Superior temporal gyrus (tissue), 1 donor: ENCODE results near the gene ST3GAL5.
"Not testable (repeated sequence)": the region's sequence is repeated elsewhere in the genome, so short reads cannot be mapped to it uniquely, and the experiment has no call there.

Experiments
- DNase-seq: peaks from one replicate; pipeline ENCODE4 v3.0.0-alpha.2; 2016; ENCODE audit errors: extremely low spot score

The ST3GAL5 gene

DNA sequence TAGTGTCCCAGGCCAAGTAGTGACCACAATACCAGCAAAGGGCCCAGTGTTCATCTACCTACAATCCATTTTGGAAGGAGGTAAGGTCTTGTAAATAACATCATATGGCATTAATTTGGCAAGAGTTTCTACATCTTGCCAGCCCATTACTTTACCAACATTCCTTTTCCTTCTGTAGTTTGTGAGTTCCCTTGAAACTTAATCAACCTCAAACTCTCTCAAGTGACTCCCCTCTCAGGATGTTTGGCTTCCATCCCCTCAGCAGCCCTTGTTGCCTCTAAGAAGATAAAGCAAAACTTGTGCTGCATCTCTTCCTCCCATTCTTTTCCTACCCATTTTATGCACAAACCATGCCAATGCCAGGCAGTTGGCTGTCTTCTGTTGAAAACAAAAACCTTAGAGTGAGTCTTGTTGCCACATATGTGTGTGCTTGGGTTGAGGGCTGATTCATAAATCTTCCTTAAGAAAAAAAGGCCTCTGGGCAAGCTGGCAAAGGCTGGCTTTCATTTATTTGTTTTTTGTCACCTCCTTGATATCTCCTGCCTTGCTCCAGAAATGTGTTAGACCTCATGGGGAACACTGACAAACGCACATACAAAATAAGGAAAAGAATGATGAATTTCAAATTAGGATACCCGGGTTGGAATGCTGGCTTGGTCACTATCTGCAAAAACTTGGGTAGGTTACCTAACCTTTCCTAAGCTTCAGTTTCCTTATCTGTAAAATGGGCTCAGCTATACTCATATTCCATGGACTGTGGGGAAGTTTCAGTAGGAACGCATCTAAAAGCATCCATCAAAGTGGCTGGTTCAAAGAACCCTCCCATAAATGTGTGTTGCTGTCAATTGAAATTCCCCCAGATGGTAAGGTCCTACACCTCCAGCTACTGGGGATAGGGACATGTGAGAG is 29.4 kb upstream of the ST3GAL5 start:
- DNase-seq, result no peak

DNA sequence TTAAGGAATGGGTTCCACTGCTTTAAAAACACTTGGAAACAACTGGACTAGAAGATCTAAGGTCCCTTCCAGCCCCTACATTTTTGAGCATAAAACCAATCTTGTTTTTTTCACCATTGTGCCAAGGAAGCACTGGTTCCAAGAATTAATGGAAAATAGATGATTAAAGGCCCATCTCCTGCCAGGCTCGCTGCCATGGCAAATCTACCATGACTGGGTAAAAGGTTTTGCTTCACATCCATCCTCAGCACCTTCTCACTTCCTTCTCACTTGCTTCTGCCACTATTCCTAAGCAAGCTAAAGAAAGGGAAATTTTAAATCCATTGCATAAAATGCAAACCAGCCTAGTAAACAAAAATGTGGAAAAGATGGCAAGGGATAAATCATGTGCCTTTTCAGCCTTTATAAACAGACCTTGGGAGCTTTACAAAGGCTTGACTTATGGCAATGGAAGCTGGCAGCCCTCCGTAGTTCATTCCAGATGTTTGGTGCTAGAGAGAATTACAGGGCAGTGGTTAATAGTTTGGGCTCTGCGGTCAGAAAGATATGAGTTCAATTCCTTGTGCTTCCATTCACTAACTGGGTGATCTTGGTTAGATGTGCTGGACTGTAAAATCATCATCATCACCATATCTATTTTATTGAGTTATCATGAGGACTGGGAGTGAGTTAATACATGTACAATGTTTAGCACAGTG is 27.0 kb upstream of the ST3GAL5 start:
- no peak for DNase-seq

DNA sequence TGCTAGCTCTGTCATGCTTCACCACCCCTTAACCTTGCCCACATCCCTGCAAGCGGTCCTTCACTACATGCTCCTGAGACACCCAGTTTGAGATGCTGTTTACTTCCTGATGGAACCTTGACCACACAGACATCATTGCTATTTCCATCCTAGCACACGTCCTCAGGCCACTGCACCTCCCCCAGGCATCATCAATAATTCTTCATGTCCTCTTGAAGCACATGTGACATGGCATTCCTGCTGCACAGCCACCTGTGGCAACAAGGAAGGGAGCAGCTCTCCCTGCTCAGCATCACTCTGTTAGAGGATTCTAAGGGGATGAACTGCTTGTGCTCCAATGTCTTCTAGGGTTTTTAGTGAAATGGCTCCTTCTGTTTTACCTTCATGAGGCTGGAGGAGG is 26.1 kb upstream of the ST3GAL5 start:
- DNase-seq, result no peak

DNA sequence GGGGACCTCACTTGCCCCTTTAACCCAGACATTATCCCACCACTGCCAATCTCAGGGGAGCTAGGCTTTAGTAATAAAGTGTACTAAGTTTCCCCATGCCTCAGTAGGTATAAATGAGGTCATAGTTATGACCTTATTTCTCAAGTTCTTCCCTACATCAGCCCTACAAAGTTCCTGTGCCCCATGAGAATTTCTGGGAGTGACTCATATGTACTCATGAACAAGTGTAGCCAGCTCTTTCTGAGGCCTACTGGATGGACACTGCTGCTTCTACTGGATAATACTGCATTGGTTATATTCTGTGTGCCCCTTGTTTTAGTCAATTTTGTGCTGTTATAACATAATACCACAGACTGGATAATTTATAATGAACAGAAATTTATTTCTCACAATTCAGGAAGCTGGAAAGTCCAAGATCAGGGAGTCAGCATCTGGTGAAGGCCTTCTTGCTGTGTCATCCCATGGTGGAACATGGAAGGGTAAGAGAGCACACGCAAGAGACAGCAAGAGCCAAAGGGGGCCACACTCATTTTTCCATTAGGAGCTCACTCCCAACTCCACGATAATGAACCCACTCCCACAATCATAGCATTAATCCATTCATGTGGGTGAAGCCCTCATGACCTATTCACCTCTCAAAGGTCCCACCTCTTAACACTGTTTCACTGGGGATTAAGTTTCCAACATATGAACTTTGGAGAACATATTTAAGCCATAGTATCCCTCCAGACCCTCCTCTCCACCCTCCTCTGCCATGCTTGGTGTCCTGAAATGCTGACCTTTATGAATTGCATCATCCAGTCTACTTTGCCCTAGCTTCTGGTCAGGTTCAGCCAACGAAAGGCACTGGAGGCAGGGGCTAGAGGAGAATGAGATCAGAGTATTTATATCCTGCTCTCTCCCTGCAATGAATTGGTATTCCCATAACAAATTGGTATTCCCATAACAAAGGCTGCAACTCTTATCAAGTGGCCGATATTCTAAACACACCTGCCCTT is 25.4 kb upstream of the ST3GAL5 start:
- DNase-seq, result no peak

DNA sequence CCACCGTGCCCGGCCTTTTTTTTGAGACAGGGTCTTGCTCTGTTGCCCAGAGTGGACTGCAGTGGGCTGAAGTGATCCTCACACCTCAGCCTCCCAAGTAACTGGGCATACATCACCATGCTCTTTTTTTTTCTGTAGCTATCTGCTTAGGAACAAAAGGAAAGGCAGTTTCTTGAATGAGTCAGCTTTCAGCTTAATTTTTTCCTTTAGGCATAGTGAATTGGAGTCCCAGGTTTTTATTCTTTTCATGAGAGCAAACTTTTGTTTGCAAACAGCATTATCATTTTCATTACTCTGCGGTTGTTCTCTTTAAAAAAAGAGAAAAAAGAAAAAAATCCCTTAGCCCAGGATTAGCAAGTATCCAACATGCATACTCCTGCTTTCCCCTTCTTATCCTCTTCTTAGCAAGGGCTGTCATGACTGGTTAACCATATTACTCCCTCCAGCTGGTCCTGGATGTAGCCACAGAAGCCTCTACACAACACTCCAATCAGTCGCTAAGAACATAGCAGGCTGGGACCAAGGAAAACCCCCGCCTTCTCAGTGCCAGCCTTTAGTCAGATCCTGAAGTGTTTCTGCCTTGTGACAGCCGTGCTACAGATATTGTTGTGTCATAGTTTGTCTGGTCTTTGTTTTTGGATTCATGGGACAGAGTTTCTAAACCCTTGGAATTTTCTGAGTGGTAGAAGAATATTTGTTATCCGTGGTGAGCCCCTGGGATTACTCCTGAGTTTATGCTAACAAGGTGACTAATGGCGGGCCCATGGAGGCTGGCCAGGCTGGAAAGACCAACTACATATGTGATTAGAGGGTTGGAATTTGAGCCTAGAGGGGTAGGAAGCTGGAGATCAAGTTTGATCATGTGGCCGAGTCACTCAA is 23.3 kb upstream of the ST3GAL5 start:
- DNase-seq, result no peak

DNA sequence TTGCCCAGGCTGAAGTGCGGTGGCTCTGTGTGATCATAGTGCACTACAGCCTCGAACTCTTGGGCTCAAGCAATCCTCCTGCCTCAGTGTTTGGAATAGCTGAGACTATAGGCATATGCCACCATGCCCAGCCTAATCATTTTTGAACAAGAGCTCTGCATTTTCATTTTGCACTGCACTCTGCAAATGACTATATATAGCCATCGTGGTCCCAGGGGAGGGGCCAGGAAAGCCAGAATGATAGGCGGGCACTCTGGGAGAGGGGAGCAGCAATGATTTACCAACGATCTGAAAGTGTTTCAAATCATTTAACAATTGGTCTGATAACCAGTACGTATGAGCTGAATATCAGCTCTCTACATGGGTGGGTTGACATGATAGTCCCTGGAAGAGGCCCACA is 22.3 kb upstream of the ST3GAL5 start:
- DNase-seq, result no peak

DNA sequence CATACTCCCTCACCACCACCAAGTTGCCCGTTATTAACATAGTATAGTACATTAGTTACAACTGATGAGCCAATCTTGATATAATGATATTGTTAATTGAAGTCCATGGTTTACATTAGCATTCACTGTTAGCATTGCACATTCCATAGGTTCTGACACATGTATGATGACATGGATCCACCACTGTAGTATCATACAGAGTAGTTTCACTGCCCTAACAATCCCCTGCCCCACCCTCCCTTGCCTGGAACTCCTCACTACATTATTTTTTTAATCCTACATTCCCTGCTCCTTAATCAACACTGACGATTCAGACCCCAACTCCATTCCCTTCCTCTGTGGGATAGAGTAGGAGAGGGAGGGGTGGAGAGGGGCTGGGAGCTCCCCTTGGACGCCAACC is 20.2 kb upstream of the ST3GAL5 start:
- no peak for DNase-seq

DNA sequence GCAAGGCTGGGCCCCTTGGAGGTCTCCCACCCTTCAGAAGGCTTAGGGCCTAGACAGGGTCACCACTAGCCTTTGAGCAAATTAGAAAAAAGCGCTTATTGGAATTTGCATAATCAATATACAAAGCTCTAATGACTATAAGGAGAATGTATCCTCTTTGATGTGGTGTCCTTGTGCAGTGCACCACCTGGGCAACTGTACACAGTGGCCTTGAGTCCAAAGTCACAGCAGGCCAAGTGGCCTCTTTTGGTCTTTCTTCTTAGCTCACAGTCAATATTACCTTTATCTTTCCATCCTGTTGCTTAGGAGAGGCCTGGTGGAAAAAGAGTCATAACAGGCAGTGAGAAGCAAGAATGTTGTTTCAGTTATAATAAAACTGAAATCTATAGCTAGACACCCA is 19.7 kb upstream of the ST3GAL5 start:
- DNase-seq, result no peak

DNA sequence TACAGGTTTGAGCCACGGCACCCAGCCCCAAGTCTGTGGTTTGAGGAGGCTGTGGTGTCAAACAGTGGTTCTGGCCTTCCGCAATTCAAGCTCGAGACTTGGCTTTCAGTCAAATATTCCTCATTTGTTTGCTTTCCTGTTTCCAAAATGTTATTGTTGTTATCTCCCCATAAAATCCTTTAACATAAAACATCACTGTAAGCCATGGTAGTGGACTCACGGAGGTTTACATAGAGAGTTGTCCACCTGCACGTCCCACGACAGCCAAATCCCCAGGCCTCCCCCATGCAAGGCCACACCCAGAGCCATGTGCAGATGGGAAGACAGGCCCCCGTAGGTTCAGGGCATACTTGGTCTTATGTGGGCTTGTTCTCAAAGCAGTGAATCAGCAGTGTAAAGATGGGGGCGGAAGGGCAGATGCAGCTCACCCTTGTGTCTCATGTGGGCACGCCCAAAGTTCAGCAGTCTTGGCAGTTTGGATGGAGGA is 18.9 kb upstream of the ST3GAL5 start:
- DNase-seq, result no peak

DNA sequence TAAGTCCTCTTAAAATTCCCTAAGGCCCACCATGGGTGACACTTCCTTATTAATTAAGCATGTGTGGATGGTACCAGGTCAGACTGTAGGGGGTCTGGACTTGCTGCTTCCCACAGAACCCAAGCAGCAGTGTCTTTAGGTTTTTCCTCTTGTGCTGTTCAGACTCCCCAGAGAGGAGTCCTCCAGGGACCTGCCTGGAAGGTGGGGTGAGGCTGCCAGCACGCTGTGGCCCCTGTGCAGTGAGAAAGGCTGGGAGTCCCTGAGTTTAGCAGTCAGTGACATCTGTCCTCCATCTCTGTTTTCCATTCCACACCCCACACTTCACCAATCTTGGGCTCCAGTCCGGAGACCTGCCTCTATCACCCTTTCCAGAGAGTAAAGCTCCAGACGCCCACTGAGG is 18.0 kb upstream of the ST3GAL5 start:
- no peak for DNase-seq

DNA sequence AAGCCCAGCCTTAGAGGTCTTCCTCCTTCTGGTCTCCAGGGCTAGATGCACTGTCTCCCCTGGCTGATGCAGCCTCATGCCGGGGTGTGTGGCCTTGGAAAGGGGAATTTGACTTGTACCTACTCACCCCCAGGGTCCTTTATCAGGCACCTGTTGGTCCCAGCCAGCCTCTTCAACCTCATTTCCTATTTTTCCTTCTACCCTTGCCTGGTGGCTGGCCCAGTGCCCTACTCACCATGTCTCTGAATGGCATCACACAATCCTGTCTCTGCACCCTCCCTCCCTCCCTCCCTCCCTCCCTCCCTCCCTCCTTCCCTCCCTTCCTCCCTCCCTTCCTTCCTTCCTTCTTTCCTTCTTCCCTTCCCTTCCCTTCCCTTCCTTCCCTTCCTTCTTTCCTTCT is 17.1 kb upstream of the ST3GAL5 start:
- DNase-seq, result no peak

DNA sequence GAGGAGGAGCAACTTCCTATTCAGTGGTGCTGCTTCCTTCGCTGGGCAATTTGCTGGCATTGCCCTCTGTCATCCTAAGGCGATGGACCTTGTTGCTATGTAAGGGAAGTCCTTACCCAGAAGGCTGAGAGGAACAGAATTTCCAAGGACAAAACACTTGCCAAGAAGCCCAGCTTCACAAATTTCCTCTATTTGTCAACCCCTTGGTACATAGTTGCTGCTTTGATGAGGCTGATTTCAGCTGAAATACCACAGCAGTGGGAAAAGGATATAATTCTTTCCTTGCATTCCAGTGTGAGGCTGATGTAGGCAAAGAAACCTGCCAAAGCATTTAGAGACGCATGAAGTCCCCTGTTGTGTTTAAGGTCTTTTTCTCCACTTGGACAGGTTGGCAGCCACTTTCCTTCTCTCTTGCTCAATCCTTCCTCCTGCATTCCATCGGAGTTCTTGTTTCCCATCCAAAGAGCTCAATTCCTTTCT is 16.4 kb upstream of the ST3GAL5 start:
- DNase-seq, result peak; percentile 70

DNA sequence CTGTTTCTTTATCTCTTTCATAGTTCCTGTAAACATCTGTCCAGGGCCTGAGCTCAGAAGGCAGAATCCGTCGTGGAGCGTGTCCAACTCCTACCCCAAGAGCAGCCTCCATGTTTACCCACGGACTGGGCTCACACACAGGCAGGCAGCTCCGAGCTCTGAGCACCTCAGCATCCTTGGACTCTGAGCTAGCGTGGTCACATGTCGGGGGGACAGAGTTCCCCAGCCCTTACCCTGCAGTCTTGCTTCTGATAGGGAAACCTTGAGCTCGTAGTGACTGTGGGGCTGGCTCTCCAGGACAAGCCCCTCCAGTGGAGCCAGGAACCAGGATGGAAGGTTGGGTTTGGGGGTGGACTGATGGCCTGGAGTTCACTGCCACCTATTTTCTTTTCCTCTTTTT is 15.1 kb upstream of the ST3GAL5 start:
- DNase-seq, result no peak

DNA sequence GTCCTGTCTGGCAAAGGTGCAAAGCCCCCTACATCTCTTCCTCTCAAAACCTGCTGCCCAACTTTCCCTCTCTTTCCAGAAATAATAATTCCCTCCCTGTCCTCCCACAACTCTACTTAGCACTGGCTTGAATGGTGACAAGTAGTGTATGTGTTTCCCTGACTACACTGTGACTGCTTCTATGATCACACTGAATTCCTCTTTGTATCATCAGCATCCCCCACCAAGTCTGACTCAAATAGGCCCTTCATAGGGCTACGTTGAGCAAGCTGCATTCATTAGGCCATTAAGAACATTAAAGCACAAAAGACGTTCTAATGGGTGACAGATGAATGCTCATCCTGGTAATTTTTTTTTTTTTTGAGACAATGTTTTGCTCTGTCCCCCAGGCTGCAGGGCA is 13.7 kb upstream of the ST3GAL5 start:
- peak; percentile 93 for DNase-seq

DNA sequence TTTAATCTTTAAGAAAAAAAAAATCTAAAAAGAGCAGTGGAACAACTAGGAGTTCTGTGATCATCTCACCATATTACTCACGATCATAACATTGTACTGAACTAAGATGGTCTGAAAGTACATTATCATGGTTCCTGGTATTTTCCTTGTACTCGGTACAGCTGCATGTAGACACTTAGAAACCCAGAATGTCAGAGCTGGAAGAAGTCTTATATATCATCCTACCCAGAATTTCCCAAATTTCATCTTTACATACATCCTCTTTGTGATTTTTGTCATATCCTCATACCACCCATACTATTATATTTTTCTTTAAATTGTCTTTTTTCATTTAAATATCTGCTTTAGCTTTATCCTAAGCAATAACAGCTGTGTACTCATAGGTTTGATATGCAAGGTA is 12.4 kb upstream of the ST3GAL5 start:
- DNase-seq, result no peak

DNA sequence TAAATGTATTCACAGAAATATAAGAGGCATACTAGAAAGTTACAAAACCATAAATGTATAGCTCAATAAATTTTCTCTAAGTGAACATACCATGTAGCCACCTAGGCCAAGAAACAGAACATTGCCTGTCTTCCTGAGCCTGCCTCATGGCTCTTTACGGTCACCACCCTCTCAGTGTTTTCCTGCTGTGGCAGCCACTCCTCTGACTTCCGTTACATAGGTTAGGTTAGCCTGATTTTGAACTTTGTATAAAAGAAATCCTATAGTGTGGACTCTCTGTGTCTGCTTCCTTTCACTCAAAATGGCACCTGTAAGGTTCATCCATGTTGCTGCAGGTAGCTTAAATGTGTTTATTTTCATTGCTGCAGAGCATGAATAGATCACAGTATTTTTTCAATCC is 11.6 kb upstream of the ST3GAL5 start:
- DNase-seq, result no peak

DNA sequence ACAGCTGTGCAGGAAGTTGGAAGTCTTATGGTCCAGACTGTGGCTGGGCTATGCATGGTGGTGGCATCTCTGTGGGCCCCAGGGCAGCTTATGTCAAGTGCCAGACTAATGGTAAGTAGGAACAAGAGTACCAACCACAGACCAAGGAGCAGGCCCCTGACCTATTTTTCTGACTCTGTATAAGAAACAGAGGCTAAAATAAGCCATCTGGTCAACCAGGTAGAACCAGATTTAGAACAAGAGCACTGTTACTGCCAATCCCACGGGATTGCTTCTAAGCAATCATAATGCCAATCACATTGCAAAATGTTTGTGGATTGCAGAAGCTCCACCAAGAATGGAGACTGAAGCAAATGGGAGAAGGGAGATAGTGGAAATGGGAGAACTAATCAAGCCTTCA is 11.1 kb upstream of the ST3GAL5 start:
- no peak for DNase-seq

DNA sequence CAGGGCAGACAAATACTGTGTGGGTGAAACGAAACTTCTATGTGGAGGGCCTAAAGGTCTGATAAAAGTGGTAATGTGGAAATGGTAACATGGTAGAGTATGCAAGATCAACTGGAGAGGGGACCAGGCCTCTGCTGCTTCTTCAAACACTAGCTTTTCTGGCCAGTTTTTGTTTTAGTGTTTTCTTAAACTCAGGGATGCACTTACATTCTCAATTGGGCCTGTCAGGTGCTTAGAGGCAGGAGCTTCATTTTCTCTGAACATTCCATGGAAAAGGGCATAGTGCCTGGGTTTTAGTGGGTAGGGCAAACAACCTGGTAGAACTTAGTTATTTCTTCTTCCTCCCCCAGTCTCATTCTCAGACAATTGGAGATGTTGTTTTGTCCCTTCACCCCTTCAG is 10.5 kb upstream of the ST3GAL5 start:
- DNase-seq, result no peak

DNA sequence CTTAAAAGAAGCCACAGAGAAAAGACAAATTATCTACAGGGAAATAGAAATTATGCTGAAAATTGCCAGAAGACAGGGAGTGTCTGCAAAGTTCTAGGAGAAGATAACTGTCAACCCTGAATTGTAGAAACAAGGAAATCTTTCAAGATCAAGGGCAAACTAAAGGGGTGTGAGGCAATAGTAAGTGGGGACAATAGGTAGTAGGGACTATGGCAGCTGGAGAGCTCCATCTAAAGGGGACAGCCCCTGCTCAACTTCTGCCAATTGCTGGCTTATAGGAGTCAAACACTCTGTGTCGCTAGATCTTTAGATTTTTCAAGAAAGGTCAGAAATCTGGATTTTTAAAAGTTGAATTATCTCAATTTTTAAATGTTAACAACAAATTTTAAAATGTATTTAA is 10.1 kb upstream of the ST3GAL5 start:
- no peak for DNase-seq

DNA sequence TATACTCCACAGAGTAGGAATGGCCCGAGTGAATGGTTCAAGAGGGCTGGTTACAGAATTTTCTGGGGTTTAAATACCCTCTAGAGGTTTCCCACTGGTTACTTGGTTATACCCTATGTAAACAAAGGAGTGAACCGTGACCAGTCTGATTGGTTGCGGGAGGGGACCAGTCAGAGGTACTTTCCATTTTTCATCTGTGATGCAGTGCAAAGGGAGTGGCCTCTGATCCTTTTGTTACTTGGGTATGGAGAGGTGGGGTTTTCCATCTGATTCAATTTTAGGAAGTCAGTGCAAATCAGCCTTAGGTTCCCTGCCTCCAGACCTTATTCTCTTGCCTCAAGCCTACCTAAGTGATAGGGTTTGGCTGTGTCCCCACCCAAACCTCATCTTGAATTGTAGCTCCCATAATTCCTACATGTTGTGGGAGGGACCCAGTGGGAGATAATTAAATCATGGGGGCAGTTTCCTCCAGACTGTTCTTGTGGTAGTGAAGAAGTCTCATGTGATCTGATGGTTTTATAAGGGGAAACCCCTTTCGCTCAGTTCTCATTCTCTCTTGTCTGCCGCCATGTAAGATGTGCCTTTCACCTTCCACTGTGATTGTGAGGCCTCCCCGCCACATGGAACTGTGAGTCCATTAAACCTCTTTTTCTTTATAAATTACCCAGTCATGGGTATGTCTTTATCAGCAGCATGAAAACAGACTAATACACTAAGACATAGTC is 5.9 kb upstream of the ST3GAL5 start:
- DNase-seq, result not testable (repeated sequence)
